ENCODE results near the gene OR2V1. TPM values are rescaled to one million over a fixed set of nuclear protein-coding genes. Genes with fewer than 3 reads are reported as not detected.
"Not testable (repeated sequence)": the region's sequence is repeated elsewhere in the genome, so short reads cannot be mapped to it uniquely, and the experiment has no call there.

OR2V1 gene
- total RNA-seq, 2 donors from 2014 or later: not detected

GRCh38 chr5:181108578-181109165, 22.3 kb downstream of the OR2V1 start:
- intact Hi-C loops (cut with DNase I): no loop called here
- no peaks in the 10 kb centered on the region for H3K4me1 ChIP-seq
- no peak for DNase-seq
- no peaks in the 10 kb centered on the region for H3K9me3 ChIP-seq
- no peak for TF ChIP-seq CTCF (IDR thresholded peaks at IDR 0.05)
- no peak overlapping the region for H3K9ac ChIP-seq (ENCODE audit: low read depth in 2 of 2, low read length in 2 of 2)
- H3K36me3 ChIP-seq: no peaks in the 10 kb centered on the region
- no peak overlapping the region for H3K27ac ChIP-seq
- no peaks in the 10 kb centered on the region for H3K27me3 ChIP-seq
- no peak overlapping the region for H3K4me3 ChIP-seq

GRCh38 chr5:181107699-181108098, 23.3 kb downstream of the OR2V1 start:
- H3K9ac ChIP-seq (ENCODE audit: low read depth in 2 of 2, low read length in 2 of 2): no peak overlapping the region
- no peaks in the 10 kb centered on the region for H3K9me3 ChIP-seq
- no peaks in the 10 kb centered on the region for H3K4me1 ChIP-seq
- no peak overlapping the region for H3K4me3 ChIP-seq
- intact Hi-C loops (cut with DNase I): no loop called here
- H3K27ac ChIP-seq: no peak overlapping the region
- TF ChIP-seq CTCF (IDR thresholded peaks at IDR 0.05): no peak
- no peaks in the 10 kb centered on the region for H3K36me3 ChIP-seq
- DNase-seq: no peak
- no peaks in the 10 kb centered on the region for H3K27me3 ChIP-seq

- no peak overlapping the region for H3K27ac ChIP-seq
- peaks cover under 1% of the 10 kb centered on the region for H3K27me3 ChIP-seq
- H3K4me1 ChIP-seq: no peaks in the 10 kb centered on the region
- H3K9ac ChIP-seq (ENCODE audit: low read depth in 2 of 2, low read length in 2 of 2): no peak overlapping the region
- no peaks in the 10 kb centered on the region for H3K36me3 ChIP-seq
- H3K9me3 ChIP-seq: no peaks in the 10 kb centered on the region
- TF ChIP-seq CTCF (IDR thresholded peaks at IDR 0.05): no peak
- no peak overlapping the region for H3K4me3 ChIP-seq
- DNase-seq: no peak
- intact Hi-C loops (cut with DNase I): no loop called here
These were observed 25.5 kb downstream of the OR2V1 start for GRCh38 chr5:181105391-181106025.

GRCh38 chr5:181104606-181105390, 26.2 kb downstream of the OR2V1 start:
- intact Hi-C loops (cut with DNase I); H3K9me3 ChIP-seq; H3K27me3 ChIP-seq; H3K9ac ChIP-seq (ENCODE audit: low read depth in 2 of 2, low read length in 2 of 2); H3K4me1 ChIP-seq; H3K36me3 ChIP-seq; H3K27ac ChIP-seq; H3K4me3 ChIP-seq: not testable (repeated sequence)
- DNase-seq: peak; percentile 9

- H3K4me1 ChIP-seq; DNase-seq; intact Hi-C loops (cut with DNase I); H3K36me3 ChIP-seq; H3K4me3 ChIP-seq; H3K27ac ChIP-seq; H3K9me3 ChIP-seq; H3K9ac ChIP-seq (ENCODE audit: low read depth in 2 of 2, low read length in 2 of 2): not testable (repeated sequence)
- H3K27me3 ChIP-seq: peaks cover 13% of the 10 kb centered on the region
These were observed 26.8 kb downstream of the OR2V1 start for GRCh38 chr5:181104259-181104568.

- H3K4me1 ChIP-seq; intact Hi-C loops (cut with DNase I): not testable (repeated sequence)
These were observed 28.9 kb downstream of the OR2V1 start for GRCh38 chr5:181101930-181102674.

GRCh38 chr5:181101030-181101641, 29.8 kb downstream of the OR2V1 start:
- H3K4me1 ChIP-seq; H3K36me3 ChIP-seq; DNase-seq; H3K27ac ChIP-seq; H3K9ac ChIP-seq (ENCODE audit: low read depth in 2 of 2, low read length in 2 of 2); H3K9me3 ChIP-seq; H3K4me3 ChIP-seq; intact Hi-C loops (cut with DNase I): not testable (repeated sequence)
- H3K27me3 ChIP-seq: peaks cover 18% of the 10 kb centered on the region

More at GRCh38 chr5:181101930-181102674, 28.9 kb downstream of the OR2V1 start:
- not testable (repeated sequence) for H3K9me3 ChIP-seq; H3K9ac ChIP-seq (ENCODE audit: low read depth in 2 of 2, low read length in 2 of 2); H3K27ac ChIP-seq; H3K4me3 ChIP-seq; H3K36me3 ChIP-seq; DNase-seq
- H3K27me3 ChIP-seq: peaks cover 18% of the 10 kb centered on the region
